ENCODE data around the gene E2F3. TPM values are rescaled to one million over a fixed set of nuclear protein-coding genes. Genes with fewer than 3 reads are reported as not detected.

E2F3 gene
- total and polyA plus RNA-seq, 8 donors, result 0.58 to 11.6 (median 3.3) TPM

DNA sequence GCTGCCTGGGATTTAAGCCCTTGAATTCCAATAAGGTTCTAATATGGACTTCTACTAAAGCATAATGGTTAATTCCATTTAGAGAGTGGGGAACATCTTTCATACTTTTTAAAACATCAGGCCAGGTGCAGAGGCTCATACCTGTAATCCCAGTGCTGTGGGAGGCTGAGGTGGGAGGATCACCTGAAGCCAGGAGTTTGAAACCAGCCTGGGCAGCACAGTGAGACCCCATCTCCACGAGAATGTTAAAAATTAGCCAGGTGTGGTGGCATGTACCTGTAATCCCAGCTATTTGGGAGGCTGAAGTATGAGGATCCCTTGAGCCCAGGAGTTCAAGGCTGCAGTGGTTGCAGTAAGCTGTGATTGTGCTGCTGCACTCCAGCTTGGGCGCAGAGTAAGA, 35.0 kb downstream of the E2F3 start:
- TF ChIP-seq CTCF (IDR thresholded peaks at IDR 0.05) (no peak), POLR2A (IDR thresholded peaks at IDR 0.05) (no peak)
- Histone ChIP-seq H3K9me3 (no peaks in the 10 kb centered on the region), H3K4me3 (no peak overlapping the region), H3K36me3 (peaks cover 0 to 3% (median 1%) of the 10 kb centered on the region in 4 donors), H3K4me1 (no peaks in the 10 kb centered on the region), H3K27ac (no peak overlapping the region), H3K27me3 (no peaks in the 10 kb centered on the region)
- intact Hi-C loops (cut with DNase I; ENCODE audit: low total_unique reads), result no loop called here
- DNase-seq, result no peak
- WGBS, 5 donors, result 93 to 100% (median 96%) methylated on average over 2 of the region's 2 CpGs

- Histone ChIP-seq H3K4me3 (no peak overlapping the region), H3K9me3 (no peaks in the 10 kb centered on the region), H3K36me3 (no peaks in the 10 kb centered on the region), H3K27ac (no peak overlapping the region), H3K4me1 (no peaks in the 10 kb centered on the region), H3K27me3 (no peaks in the 10 kb centered on the region)
- intact Hi-C loops (cut with DNase I; ENCODE audit: low total_unique reads), result no loop called here
- no peak for TF ChIP-seq POLR2A (IDR thresholded peaks at IDR 0.05)
- TF ChIP-seq POLR2AphosphoS5 (IDR thresholded peaks at IDR 0.05), result no peak
- TF ChIP-seq CTCF (IDR thresholded peaks at IDR 0.05), result no peak
- TF ChIP-seq EP300 (IDR thresholded peaks at IDR 0.05), result no peak
- DNase-seq, result no peak
- WGBS, 5 donors, result 94 to 96% (median 94%) methylated on average over 8 of the region's 8 CpGs
These were observed 36.0 kb downstream of the E2F3 start for GRCh38 chr6:20437639-20438038.

DNA sequence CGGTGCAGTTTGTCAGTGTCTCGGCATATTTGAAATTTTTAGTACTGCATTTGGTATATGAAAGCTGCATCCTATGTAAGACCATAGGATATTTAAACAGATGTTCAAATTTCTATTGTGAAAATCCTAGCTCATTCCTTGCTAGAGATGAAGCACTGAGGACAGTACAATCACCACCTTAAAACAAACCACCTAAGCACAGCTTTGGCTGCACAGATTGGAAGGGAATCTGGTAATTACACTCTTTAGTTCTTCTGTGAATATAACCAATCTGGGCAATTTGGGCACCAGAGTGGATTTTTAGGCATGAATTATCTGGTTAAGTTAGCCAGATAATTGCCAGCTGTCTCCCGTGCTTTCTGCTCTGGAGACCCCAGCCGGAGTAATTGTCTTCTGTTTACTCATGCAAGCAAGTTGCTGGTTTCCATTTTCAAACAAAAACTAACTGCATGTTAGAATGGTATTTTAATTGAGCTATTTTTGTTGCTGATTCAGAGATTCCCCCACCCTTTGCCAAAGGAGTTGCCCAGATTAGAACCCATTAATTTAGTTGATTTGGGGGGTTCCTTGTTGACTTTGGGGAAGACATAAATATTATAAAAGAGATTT, 36.9 kb downstream of the E2F3 start:
- Histone ChIP-seq H3K4me1 (no peaks in the 10 kb centered on the region), H3K27me3 (no peaks in the 10 kb centered on the region), H3K9me3 (no peaks in the 10 kb centered on the region), H3K36me3 (no peaks in the 10 kb centered on the region), H3K27ac (no peak overlapping the region), H3K4me3 (no peak overlapping the region)
- intact Hi-C loops (cut with DNase I; ENCODE audit: low total_unique reads), result no loop called here
- TF ChIP-seq POLR2A (IDR thresholded peaks at IDR 0.05), result no peak
- TF ChIP-seq CTCF (IDR thresholded peaks at IDR 0.05), result no peak
- TF ChIP-seq POLR2AphosphoS5 (IDR thresholded peaks at IDR 0.05), result no peak
- TF ChIP-seq EP300 (IDR thresholded peaks at IDR 0.05), result no peak
- no peak for DNase-seq
- WGBS, 5 donors, result 76 to 87% (median 82%) methylated on average over 4 of the region's 4 CpGs

DNA sequence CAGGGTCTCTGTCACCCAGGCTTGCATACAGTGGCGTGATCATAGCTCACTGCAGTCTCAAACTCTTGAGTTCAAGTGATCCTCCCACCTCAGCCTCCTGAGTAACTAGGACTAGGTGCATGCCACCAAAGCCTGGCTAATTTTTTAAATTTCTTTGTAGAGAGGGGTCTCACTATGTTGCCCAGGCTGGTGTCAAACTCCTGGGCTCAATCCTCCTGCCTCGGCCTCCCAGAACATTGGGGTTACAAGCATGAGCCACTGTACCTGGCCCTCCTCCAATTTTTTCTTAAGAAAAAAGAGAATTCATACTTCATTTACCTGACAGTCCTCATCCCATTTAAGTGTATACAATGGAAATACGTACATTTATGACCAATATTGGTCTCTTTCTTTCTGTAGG, 37.9 kb downstream of the E2F3 start:
- H3K4me3 ChIP-seq, result no peak overlapping the region
- no peak for DNase-seq
- no peaks in the 10 kb centered on the region for H3K9me3 ChIP-seq
- H3K27ac ChIP-seq, result no peak overlapping the region
- no peak for TF ChIP-seq POLR2AphosphoS5 (IDR thresholded peaks at IDR 0.05)
- TF ChIP-seq CTCF (IDR thresholded peaks at IDR 0.05), result no peak
- TF ChIP-seq POLR2A (IDR thresholded peaks at IDR 0.05), result no peak
- TF ChIP-seq EP300 (IDR thresholded peaks at IDR 0.05), result no peak
- 91 to 98% (median 96%) methylated on average over 3 of the region's 3 CpGs for WGBS, 5 donors
- H3K36me3 ChIP-seq, result no peaks in the 10 kb centered on the region
- H3K4me1 ChIP-seq, result no peaks in the 10 kb centered on the region
- no peaks in the 10 kb centered on the region for H3K27me3 ChIP-seq
- intact Hi-C loops (cut with DNase I; ENCODE audit: low total_unique reads), result no loop called here

Measured in stomach (tissue), 9 donors.